HepG2 (cell line): Measurements from ENCODE around the gene USP28. TPM values are rescaled to one million over a fixed set of nuclear protein-coding genes. Genes with fewer than 3 reads are reported as not detected.

Experiments
- CBX5 ChIP-seq: sonication (generic); formaldehyde crosslinking; IDR thresholded peaks from 2 replicates; pipeline ENCODE4 v1.4.0; 2020; ENCODE audit warnings: missing genetic modification reagents, borderline replicate concordance
- CTCF ChIP-seq: sonication (generic); formaldehyde crosslinking; IDR thresholded peaks from 2 replicates; pipeline ENCODE4 v1.5.0; 2020; ENCODE audit warnings: mild to moderate bottlenecking, missing genetic modification reagents, moderate library complexity
- ELF1 ChIP-seq: sonication (generic); formaldehyde crosslinking; IDR thresholded peaks from 2 replicates; pipeline ENCODE4 v1.4.0; 2020; ENCODE audit warnings: missing genetic modification reagents
- HDAC1 ChIP-seq: sonication (generic); formaldehyde crosslinking; IDR thresholded peaks from 2 replicates; pipeline ENCODE4 v1.5.1; 2020; ENCODE audit warnings: mild to moderate bottlenecking, missing genetic modification reagents
- HNRNPL ChIP-seq: fragments of 200-400 bp; formaldehyde crosslinking; IDR thresholded peaks from 2 replicates; pipeline ENCODE4 v1.6.1; 2017; ENCODE audit warnings: mild to moderate bottlenecking, low read depth, low read length
- HOXA9 ChIP-seq: sonication (generic); formaldehyde crosslinking; IDR thresholded peaks from 2 replicates; pipeline ENCODE4 v1.8.1; 2022; ENCODE audit warnings: missing genetic modification reagents, mild to moderate bottlenecking, moderate library complexity, borderline replicate concordance
- KAT8 ChIP-seq: IDR thresholded peaks from 2 replicates; pipeline ENCODE4 v1.6.1; 2016; ENCODE audit warnings: missing genetic modification reagents, missing compliant biosample characterization
- MATR3 ChIP-seq: sonication (generic); formaldehyde crosslinking; IDR thresholded peaks from 2 replicates; pipeline ENCODE4 v1.4.0; 2020; ENCODE audit warnings: missing genetic modification reagents
- MTERF4 ChIP-seq: sonication (generic); formaldehyde crosslinking; IDR thresholded peaks from 2 replicates; pipeline ENCODE4 v1.8.0; 2023; ENCODE audit warnings: mild to moderate bottlenecking, missing genetic modification reagents
- NCOA1 ChIP-seq: sonication (generic); formaldehyde crosslinking; IDR thresholded peaks from 2 replicates; pipeline ENCODE4 v1.9.0; 2021; ENCODE audit warnings: missing genetic modification reagents
- NCOR1 ChIP-seq: fragments of 200-600 bp; sonication (generic); IDR thresholded peaks from 2 replicates; pipeline ENCODE4 v1.7.0; 2017; ENCODE audit warnings: antibody characterized with exemption, low read length, borderline replicate concordance
- NFIC ChIP-seq: IDR thresholded peaks from 2 replicates; pipeline ENCODE4 v1.6.1; 2012; ENCODE audit warnings: mild to moderate bottlenecking, low read length, inconsistent platforms
- PHF20 ChIP-seq: sonication (generic); formaldehyde crosslinking; IDR thresholded peaks from 2 replicates; pipeline ENCODE4 v1.5.0; 2020; ENCODE audit warnings: mild to moderate bottlenecking, missing genetic modification reagents
- RAD51 ChIP-seq: fragments of 450-650 bp; IDR thresholded peaks from 2 replicates; pipeline ENCODE4 v1.6.1; 2016; ENCODE audit warnings: borderline replicate concordance
- RFX5 ChIP-seq: IDR thresholded peaks from 2 replicates; pipeline ENCODE4 v1.6.1; 2011; ENCODE audit warnings: low read depth, low read length, improper control_type of control experiment
- SSRP1 ChIP-seq: IDR thresholded peaks from 2 replicates; pipeline ENCODE4 v1.6.1; 2016; ENCODE audit warnings: control low read depth
- TBX2 ChIP-seq: sonication (generic); formaldehyde crosslinking; IDR thresholded peaks from 2 replicates; pipeline ENCODE4 v1.5.0; 2020; ENCODE audit warnings: missing genetic modification reagents, mild to moderate bottlenecking, borderline replicate concordance
- TCF7L2 ChIP-seq: IDR thresholded peaks from 2 replicates; pipeline ENCODE4 v1.6.1; 2011; ENCODE audit warnings: mild to moderate bottlenecking, low read depth, low read length, moderate library complexity
- TEAD3 ChIP-seq: optimal IDR thresholded peaks from 2 replicates; pipeline ENCODE3; 2016; ENCODE audit warnings: borderline replicate concordance
- THYN1 ChIP-seq: sonication (generic); formaldehyde crosslinking; IDR thresholded peaks from 2 replicates; pipeline ENCODE4 v1.8.1; 2023; ENCODE audit warnings: low read depth, mild to moderate bottlenecking, moderate library complexity, missing genetic modification reagents, borderline replicate concordance
- ZFP36L2 ChIP-seq: sonication (generic); formaldehyde crosslinking; IDR thresholded peaks from 2 replicates; pipeline ENCODE4 v1.4.0; 2020; ENCODE audit warnings: missing genetic modification reagents
- ZMAT3 ChIP-seq: sonication (generic); formaldehyde crosslinking; conservative IDR thresholded peaks from 2 replicates; pipeline ENCODE4 v1.7.0; 2021; ENCODE audit warnings: missing genetic modification reagents
- ZNF207 ChIP-seq: fragments of 450-650 bp; IDR thresholded peaks from 2 replicates; pipeline ENCODE4 v1.6.1; 2016; ENCODE audit warnings: antibody characterized with exemption, borderline replicate concordance
- ZNF232 ChIP-seq: sonication (generic); formaldehyde crosslinking; IDR thresholded peaks from 2 replicates; pipeline ENCODE4 v1.4.0; 2020; ENCODE audit warnings: missing genetic modification reagents, borderline replicate concordance
- ZNF446 ChIP-seq: sonication (generic); formaldehyde crosslinking; IDR thresholded peaks from 2 replicates; pipeline ENCODE4 v1.5.0; 2020; ENCODE audit warnings: mild to moderate bottlenecking, missing genetic modification reagents
- ZNF510 ChIP-seq: sonication (generic); formaldehyde crosslinking; IDR thresholded peaks from 2 replicates; pipeline ENCODE4 v1.4.0; 2020; ENCODE audit warnings: low read depth, mild to moderate bottlenecking, missing genetic modification reagents
- ZNF589 ChIP-seq: sonication (generic); formaldehyde crosslinking; conservative IDR thresholded peaks from 2 replicates; pipeline ENCODE4 v1.8.0; 2022; ENCODE audit warnings: mild to moderate bottlenecking, moderate library complexity, missing genetic modification reagents
- polyA plus RNA-seq, 8 experiments: library from polyadenylated mRNA; depleted of rRNA in 3 of 8; stranded (reverse) in 7 of 8; unstranded in 1 of 8; fragments of >200 nt; fragmentation: Illumina TruSeq in 4 of 8; extraction: Trizol in 4 of 8; gene quantifications; 2 replicates each; pipeline versions ENCODE4 v1.2.1 to v1.2.3, GENCODE V29; 2011 to 2016; ENCODE audit warnings: low read depth in 4 of 8, missing spikeins in 1 of 8, mixed read lengths in 1 of 8; ENCODE audit not compliant: insufficient read depth in 1 of 8
- total RNA-seq, 5 experiments: library from RNA; depleted of rRNA; stranded (reverse); fragments of >200 nt; fragmentation: Illumina TruSeq; extraction: Trizol; gene quantifications; 2 replicates each; pipeline ENCODE4 v1.2.3, GENCODE V29; 2016; ENCODE audit warnings: low read depth in 1 of 5
- TF ChIP-seq, protein P1 (sequence below): sonication (generic); formaldehyde crosslinking; IDR thresholded peaks from 2 replicates; pipeline ENCODE4 v1.5.0; 2020; ENCODE audit warnings: mild to moderate bottlenecking, low read depth, missing genetic modification reagents, borderline replicate concordance
- TF ChIP-seq, protein P2 (sequence below): sonication (generic); formaldehyde crosslinking; IDR thresholded peaks from 2 replicates; pipeline ENCODE4 v1.4.0; 2020; ENCODE audit warnings: mild to moderate bottlenecking, missing genetic modification reagents

The USP28 gene
- total and polyA plus RNA-seq, 2 of the 13 experiments (the other 11 are each of a cell fraction or from before 2014, with no cell fraction given), result 29.6 to 34.3 TPM

DNA sequence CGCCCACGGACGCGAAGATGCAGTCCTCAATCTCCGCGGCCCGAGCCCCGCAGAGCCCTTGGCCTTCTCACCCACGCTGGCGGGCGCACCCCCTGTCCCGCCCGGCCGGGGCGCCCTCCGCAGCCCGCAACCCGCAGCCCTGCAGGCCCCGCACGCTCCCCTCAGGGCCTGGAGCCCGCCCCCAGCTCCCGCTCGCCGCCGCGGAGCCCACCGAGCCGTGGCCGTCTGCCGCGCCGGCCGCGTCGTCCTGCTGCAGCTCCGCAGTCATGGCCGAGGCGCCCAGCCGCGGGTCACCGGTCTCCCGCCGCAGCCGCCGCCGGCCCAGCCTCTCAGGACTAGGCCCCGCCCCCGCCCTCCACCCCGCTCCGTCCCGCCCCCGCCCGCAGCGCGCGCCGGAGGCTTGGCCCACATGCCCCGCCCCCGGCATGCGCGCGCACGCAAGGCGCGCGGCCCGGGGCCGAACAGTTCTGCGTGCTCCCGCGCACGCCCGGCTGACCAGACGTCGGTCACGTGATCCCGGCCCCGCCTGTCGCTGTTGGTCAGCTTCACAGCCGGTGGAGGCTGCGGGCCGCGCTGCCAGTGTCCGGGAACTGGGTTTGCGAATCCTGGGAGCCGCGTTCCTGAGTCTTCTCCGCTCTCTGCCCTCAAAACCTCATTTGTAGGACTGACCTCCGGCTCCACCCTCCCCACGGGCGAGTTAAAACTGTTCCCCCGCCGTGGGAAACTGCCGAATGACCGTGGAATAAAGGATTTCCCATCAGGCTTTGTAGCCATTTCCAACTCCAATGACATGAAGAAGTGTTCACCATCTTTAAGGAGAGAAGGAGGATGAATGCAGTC lies at the start of gene USP28 (continued):
- TF ChIP-seq CTCF (no peak; the same call in 1 of the 2 replicates), ELF1 (CRISPR knock-in tag) (peak; percentile 43; the same call in 1 of the 2 replicates), TBX2 (CRISPR knock-in tag) (no peak), HDAC1 (no peak; the same call in 1 of the 2 replicates), ZNF589 (CRISPR knock-in tag) (no peak; the same call in 1 of the 2 replicates), CBX5 (CRISPR knock-in tag) (peak; percentile 48; the same call in 1 of the 2 replicates), KAT8 (CRISPR knock-in tag) (peak; percentile 73), ZFP36L2 (0 out of 2 replicates have a peak, but pooled peaks have one; percentile 58), HNRNPL (no peak), HOXA9 (no peak), TCF7L2 (no peak), TEAD3 (peak; percentile 76), ZNF446 (CRISPR knock-in tag) (no peak), NFIC (no peak), THYN1 (no peak), ZNF232 (peak; percentile 54; the same call in 1 of the 2 replicates), ZNF207 (no peak), SSRP1 (no peak), PHF20 (CRISPR knock-in tag) (peak; percentile 66), MATR3 (CRISPR knock-in tag) (no peak), NCOA1 (CRISPR knock-in tag) (no peak), RAD51 (peak; percentile 97), MTERF4 (CRISPR knock-in tag) (peak; percentile 83; the same call in 1 of the 2 replicates), ZNF510 (CRISPR knock-in tag) (0 out of 2 replicates have a peak, but pooled peaks have one; percentile 38), NCOR1 (no peak), RFX5 (no peak), ZMAT3 (CRISPR knock-in tag) (peak; percentile 70)
- TF ChIP-seq, protein P1, sequence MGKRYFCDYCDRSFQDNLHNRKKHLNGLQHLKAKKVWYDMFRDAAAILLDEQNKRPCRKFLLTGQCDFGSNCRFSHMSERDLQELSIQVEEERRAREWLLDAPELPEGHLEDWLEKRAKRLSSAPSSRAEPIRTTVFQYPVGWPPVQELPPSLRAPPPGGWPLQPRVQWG (CRISPR knock-in tag), result no peak
- TF ChIP-seq, protein P2, sequence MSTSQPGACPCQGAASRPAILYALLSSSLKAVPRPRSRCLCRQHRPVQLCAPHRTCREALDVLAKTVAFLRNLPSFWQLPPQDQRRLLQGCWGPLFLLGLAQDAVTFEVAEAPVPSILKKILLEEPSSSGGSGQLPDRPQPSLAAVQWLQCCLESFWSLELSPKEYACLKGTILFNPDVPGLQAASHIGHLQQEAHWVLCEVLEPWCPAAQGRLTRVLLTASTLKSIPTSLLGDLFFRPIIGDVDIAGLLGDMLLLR (CRISPR knock-in tag), result no peak
